EH (cell line): ENCODE results near the gene WDPCP.
"Not testable (repeated sequence)": the region's sequence is repeated elsewhere in the genome, so short reads cannot be mapped to it uniquely, and the experiment has no call there.

Source experiments
- DNase-seq: peaks from one replicate; pipeline ENCODE4 v3.0.0-alpha.2; 2015; ENCODE audit warnings: low read depth

Gene WDPCP

DNA sequence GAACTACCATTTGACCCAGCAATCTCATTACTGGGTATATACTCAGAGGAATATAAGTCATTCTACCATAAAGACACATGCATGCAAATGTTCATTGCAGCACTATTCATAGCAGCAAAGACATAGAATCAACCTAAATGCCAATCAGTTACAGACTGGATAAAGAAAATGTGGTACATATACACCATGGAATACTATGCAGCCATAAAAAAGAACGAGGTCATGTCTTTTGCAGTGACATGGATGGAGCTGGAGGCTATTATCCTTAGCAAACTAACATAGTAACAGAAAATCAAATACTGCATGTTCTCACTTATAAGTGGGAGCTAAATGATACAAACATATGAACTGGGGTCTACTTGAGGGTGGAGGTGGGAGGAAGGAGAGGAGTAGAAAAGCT lies 230.6 kb downstream of the WDPCP start:
- not testable (repeated sequence) for DNase-seq

DNA sequence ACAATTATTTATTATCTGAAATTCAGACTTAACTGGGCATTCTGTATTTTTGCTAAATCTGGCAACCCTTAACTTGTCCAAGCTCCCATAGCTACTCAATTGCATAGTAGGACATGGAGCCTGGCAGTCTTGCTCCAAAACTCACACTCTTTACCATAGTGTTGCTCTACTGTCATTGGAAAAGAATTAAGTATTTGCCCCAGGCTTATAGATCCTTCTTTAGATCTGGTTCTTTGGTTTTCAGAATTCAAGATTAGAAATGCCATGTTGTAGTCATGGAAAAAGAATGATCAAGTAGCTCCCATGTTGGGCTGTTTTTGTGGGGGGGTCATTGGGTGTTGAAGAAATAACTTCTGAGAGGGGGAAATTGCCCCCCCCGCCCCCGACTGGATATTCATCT lies 240.9 kb downstream of the WDPCP start:
- peak; percentile 12 for DNase-seq

DNA sequence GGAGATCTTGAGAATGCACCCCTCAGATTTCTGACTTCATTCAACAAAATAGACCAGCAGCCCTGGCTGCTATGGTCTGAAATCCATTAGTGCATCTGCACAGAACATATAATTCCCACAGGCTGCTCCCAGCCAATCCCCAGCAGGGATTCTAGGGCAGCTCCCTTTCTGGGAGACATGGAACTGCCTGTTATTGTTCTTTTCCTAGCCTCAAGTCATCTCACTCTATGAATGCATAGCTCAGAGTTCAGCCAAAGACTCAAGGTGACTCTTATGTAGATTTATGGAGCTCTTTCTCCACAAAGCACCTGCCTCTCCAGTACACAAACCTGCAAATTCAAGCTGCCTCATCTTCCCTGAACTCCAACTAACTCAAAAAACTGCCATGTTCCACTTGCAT lies 241.9 kb downstream of the WDPCP start:
- DNase-seq: no peak

DNA sequence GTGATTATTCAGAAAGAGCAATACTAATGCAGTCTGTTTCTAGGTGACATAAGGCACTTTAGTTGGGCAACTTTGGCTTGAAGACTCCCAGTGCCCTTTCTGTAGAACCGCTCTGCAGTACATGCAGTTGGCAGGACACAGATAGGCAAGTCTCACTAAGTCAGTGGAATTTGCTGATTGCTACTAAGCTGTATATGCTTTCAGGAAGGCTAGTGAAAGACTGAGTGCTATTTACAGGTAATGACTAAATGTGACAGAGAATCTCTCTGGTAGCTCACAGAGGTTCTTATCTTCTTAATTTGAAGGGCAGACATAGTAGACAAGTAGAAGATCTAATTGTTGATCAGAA lies 243.0 kb downstream of the WDPCP start:
- no peak for DNase-seq

DNA sequence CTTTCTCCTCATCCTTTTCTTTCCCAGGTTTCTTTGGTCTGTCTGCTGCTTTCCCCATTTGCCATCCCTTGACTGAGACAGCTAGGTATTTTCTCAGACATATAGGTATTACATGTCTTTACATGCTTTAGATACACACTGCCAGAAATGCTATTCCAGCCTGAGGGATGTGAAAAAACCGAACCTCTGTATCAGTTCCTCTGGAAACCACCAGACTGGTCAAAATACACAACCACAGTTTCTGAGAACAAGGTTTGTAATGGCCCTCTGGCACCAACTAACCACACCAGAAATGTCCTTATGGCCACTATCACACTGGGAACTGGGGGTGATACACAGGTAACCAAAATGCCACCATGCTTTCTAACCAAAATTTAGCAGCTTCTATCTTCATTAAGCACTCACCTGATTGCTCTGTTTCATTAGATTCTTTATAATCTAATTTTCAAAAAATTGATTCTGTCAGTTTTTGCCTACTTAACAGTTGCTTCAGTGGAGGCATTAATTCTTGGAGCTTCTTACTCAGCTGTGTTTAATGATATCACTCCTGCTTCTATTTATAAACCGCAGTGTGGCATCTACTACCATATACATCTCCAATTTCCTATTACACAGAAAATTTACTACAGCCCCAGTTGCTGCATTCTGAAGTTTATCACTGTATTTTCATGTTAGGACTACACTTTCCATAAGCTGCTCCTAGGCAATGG lies 243.5 kb downstream of the WDPCP start:
- no peak for DNase-seq

- DNase-seq: no peak
Observed at GRCh38 chr2:63343397-63344109, 244.7 kb downstream of the WDPCP start.

DNA sequence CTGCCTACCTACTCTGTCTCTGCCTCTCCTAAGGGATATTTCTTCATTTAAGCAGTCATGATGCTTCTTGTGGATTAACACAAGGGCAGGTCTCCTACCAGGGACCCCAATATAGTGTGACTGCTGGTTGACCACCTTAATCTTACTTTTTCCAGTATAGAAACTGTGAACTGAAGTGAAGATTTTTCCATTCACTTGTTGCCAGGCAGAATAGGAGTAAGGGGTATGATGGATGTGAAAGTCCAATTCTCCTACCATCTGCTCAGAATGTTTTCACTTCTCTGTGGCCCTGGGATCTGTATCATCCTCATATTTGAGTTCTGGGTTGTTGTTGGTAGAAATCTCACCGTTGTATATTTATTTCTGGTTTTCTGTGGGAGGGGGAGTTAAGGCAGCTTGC lies 247.8 kb downstream of the WDPCP start:
- DNase-seq: no peak

DNA sequence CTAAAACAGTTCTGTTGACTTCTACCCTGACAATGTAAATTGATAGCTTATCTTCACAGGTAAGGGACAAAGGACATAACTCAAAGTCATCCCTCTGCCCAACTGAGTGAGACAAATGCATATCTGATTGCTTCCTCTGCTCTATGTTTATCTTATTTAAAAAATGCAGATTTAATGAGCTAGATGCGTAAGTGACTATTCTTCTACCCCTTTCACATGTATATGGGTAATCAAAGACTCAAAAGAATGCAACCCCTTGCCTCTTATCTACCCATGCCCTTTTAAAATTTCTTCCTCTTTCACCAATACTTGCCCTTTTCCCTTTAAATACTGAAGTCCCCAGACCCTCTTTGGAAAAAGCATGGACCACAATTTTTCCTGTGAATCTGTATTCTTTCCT lies 253.4 kb downstream of the WDPCP start:
- DNase-seq: no peak

DNA sequence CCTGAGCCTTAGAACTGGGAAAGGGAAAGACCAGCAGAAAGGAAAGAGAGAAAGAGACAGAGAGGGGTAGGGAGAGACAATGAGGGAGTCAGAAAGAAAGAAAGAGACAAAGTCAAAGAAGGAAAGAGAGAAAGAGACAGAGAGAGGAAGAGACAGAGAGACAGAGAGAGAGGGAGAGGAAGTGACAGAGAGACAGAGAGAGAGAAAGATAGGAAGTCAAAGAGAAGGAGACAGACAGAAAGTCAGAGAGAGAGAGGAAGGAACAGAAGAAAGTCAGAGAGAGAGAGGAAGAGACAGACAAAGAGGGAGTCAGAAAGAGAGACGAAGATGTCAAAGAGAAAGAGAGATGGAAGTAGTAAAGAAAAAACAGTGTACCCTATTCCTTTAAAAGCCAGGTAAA lies 261.8 kb downstream of the WDPCP start:
- no peak for DNase-seq

DNA sequence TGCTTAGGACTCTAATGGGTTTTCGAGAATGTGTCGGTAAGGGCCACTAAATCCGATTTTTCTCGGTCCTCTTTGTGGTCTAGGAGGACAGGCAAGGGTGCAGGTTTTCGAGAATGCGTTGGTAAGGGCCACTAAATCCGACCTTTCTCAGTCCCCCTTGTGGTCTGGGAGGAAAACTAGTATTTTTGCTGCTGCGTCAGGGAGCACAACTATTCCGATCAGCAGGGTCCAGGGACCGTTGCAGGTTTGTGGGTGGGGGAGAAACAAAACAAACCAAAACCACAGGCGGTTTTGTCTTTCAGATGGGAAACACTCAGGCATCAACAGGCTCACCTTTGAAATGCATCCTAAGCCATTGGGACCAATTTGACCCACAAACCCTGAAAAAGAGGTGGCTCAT lies 264.6 kb downstream of the WDPCP start:
- DNase-seq: not testable (repeated sequence)

- DNase-seq: not testable (repeated sequence)
Observed at GRCh38 chr2:63321973-63322372, 266.3 kb downstream of the WDPCP start.

- no peak for DNase-seq
Observed at GRCh38 chr2:63320669-63321068, 267.6 kb downstream of the WDPCP start.

- no peak for DNase-seq
Observed at GRCh38 chr2:63310614-63311013, 277.7 kb downstream of the WDPCP start.

- DNase-seq: no peak
Observed at GRCh38 chr2:63301481-63301880, 286.8 kb downstream of the WDPCP start.

GRCh38 chr2:63300835-63301234 lies 287.4 kb downstream of the WDPCP start:
- DNase-seq: no peak

GRCh38 chr2:63287956-63288355 lies 300.3 kb downstream of the WDPCP start:
- no peak for DNase-seq

GRCh38 chr2:63286520-63286919 lies 301.8 kb downstream of the WDPCP start:
- not testable (repeated sequence) for DNase-seq

DNA sequence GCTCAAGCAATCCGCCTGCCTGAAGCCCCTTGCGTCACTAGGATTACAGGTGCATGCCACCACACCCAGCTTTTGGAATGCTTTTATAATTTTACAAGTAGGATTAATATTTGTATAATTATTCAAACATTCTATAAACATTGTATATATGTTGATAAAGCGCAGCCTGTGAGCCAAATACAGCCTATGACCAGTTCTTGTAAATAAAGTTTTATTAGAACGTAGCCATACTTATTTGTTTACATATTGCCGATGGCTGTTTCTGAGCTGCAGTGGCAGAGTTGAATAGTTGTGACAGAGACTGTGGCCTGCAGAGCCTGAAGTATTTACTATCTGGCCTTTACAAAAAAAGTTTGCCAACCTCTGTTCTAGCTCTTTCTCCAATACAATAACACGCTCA lies 305.0 kb downstream of the WDPCP start:
- DNase-seq: no peak

GRCh38 chr2:63272560-63272959 lies 315.7 kb downstream of the WDPCP start:
- no peak for DNase-seq

DNA sequence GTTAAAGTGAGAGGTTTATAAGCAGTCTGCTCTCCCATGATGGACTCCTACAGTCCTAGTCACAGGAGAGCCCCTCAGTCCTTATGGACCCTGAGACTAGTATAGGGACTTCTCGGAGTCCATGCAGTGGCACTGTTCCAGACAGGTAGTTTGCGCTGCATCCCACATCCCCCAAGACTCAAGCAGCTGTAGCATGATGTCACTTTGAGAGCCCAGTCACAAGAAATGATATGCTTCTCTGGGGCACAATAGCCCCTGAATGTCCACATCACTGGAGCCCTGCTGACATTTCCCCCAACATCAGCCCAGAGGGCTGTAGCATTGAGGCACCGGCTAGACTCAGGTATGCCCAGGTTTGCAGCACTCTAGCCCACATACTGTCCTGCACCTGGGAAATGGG lies 317.6 kb downstream of the WDPCP start:
- no peak for DNase-seq

DNA sequence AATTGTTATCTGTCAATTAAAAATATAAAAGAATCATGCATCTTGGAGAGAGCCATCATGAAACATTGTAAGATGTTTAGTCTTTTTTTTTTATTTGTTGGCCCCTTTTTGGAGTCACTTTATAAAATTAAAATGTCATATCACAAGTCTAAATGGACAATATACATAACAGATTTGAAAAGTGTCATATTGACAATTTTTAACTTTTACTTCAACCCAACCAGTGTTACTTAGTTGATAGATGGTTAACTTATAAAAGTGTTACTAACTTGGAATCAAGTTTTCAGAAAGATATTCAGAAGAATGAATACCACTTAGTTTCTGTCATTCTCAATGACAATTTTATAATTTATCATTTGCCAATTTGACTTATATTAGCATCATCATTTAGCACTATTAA lies 319.3 kb downstream of the WDPCP start:
- DNase-seq: no peak

DNA sequence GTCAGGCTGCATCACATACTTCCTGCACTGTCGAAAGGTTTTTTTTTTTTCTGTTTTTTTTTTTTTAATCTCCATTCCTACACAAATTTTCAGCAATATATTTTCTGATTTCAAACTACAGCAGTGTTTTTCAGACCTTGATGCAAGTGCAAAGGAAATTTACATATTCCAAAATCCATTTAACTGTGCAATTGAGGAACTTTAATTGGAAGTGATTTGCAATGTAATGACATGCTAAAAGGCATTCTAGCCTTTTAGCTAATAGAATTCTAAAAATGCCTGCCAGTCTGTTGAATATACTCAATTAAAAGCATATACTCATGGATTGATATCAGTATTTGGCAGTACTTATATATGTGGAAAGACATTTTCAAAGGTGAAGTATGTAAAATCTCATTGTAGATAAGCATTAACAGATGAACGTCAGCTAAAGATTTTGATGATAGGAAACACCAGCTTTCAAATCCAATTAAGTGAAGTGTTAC lies 327.1 kb downstream of the WDPCP start:
- no peak for DNase-seq

DNA sequence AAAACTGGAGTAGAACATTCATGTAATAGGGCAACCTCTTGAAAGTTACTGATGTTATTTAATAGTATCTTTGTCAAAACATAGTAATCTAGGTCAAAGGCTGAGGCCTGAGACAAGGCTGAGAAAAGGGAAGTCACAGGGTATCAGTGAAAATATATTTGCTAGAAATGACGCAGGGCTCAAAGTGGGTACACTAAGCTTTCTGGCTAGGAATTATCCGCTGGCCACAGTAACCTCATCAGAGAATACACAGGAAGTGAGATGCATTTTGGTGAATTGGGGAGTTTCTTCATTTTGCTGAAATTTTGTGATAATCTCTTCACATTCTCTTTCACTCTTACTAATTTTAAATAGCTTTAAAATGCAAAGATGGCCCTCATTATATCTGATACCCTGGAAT lies 330.8 kb downstream of the WDPCP start:
- DNase-seq: no peak

DNA sequence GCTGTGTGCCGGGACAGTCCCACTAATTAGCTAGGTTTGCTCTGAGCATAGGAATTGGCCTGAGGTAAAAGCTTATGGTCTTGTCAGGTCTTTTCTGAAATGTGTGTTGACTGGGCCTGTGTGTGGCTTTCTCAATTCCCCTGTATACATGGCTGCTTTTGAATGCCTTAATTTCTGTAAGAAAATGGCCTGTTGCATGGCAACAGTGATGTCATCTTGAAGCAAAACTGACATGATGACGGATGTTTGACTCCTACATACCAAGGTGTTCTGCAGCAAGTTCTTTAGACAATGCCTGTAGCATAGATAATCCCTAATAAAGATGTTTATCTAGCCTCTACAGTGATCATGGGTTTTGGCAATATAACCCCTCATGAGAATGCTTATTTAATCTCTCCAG lies 339.1 kb downstream of the WDPCP start:
- no peak for DNase-seq
